Caco-2 (cell line): ENCODE results near the gene PLRG1. TPM values are rescaled to one million over a fixed set of nuclear protein-coding genes. Genes with fewer than 3 reads are reported as not detected.

Source experiments
- BruUV-seq: library from RNA; stranded (reverse); fragments of 400-500 nt; replicated peaks from 2 replicates; lab custom pipeline; 2021; lab: Mats Ljungman, UMichigan
- CTCF ChIA-PET: fragments of 300-600 bp; sonication (Branson Sonifier 250); formaldehyde crosslinking; loops from one replicate; lab custom pipeline; 2022; ENCODE audit warnings: antibody characterized with exemption; lab: Charles Lee
- POLR2A ChIA-PET: fragments of 300-600 bp; sonication (Branson Sonifier 250); formaldehyde crosslinking; loops from one replicate; lab custom pipeline; 2022; ENCODE audit warnings: antibody characterized with exemption; lab: Charles Lee
- DNase-seq, 2 experiments: peaks; one replicate each; pipeline versions ENCODE4 v3.0.0 to v3.0.0-alpha.2; 2020 to 2022
- H3K27me3 ChIP-seq: replicated peaks from 2 replicates; pipeline ENCODE4 v1.6.0; 2011; ENCODE audit warnings: low read length; ENCODE audit not compliant: control insufficient read depth, insufficient read depth
- H3K36me3 ChIP-seq: 2 replicates; pipeline ENCODE4 v1.5.1; 2011; ENCODE audit warnings: low read length; ENCODE audit not compliant: control insufficient read depth, insufficient read depth
- H3K4me1 ChIP-seq: fragments of 250-450 bp; sonication (Bioruptor Pico); 2 replicates; pipeline ENCODE4 v1.5.1; 2020; ENCODE audit warnings: mild to moderate bottlenecking
- H3K4me3 ChIP-seq: 2 replicates; pipeline ENCODE4 v1.5.1; 2011; ENCODE audit warnings: low read depth, mild to moderate bottlenecking, control low read depth, low read length
- H3K9me3 ChIP-seq: fragments of 250-450 bp; sonication (Bioruptor Pico); 2 replicates; pipeline ENCODE4 v1.5.1; 2020; ENCODE audit warnings: mild to moderate bottlenecking, moderate library complexity
- H3K27ac Mint-ChIP-seq: one replicate; pipeline ENCODE4 v1.8.0; 2022; ENCODE audit warnings: mixed read lengths; ENCODE audit not compliant: unreplicated experiment
- H3K27me3 Mint-ChIP-seq: one replicate; pipeline ENCODE4 v1.8.0; 2022; ENCODE audit warnings: mixed read lengths; ENCODE audit not compliant: insufficient read depth, unreplicated experiment
- H3K36me3 Mint-ChIP-seq: one replicate; pipeline ENCODE4 v1.8.0; 2022; ENCODE audit warnings: mild to moderate bottlenecking, mixed read lengths; ENCODE audit not compliant: insufficient read depth, unreplicated experiment
- H3K4me1 Mint-ChIP-seq: one replicate; pipeline ENCODE4 v1.8.0; 2022; ENCODE audit warnings: low read depth, mixed read lengths; ENCODE audit not compliant: unreplicated experiment
- H3K4me3 Mint-ChIP-seq: one replicate; pipeline ENCODE4 v1.8.0; 2022; ENCODE audit warnings: mild to moderate bottlenecking, moderate library complexity, mixed read lengths; ENCODE audit not compliant: unreplicated experiment
- H3K9me3 Mint-ChIP-seq: one replicate; pipeline ENCODE4 v1.8.0; 2022; ENCODE audit warnings: mixed read lengths; ENCODE audit not compliant: unreplicated experiment
- CTCF ChIP-seq, 2 experiments: fragments of 200-600 bp in 1 of 2; IDR thresholded peaks; 1 replicate in 1 of 2; 2 replicates in 1 of 2; pipeline versions ENCODE4 v1.5.1 to v1.8.0; 2011 to 2022; ENCODE audit warnings: antibody characterized with exemption in 1 of 2, control low read depth in 1 of 2, inconsistent platforms in 1 of 2, low read depth in 1 of 2, low read length in 1 of 2, mild to moderate bottlenecking in 1 of 2, moderate library complexity in 1 of 2; ENCODE audit not compliant: insufficient read depth in 1 of 2, severe bottlenecking in 1 of 2, unreplicated experiment in 1 of 2
- intact Hi-C: fragments of 100-400 bp; cut with micrococcal nuclease; formaldehyde crosslinking; loops from one replicate; pipeline ENCODE4 v1.10.0; 2022; ENCODE audit not compliant: unreplicated experiment
- total RNA-seq: library from RNA; stranded (reverse); gene quantifications from 2 replicates; pipeline ENCODE4 v1.2.3, GENCODE V29; 2022

Gene PLRG1
- total RNA-seq, 1 experiment from 2014 or later: 99.4 TPM

- Mint-ChIP-seq H3K27ac (peak overlapping the region; percentile 77), H3K9me3 (no peaks in the 10 kb centered on the region), H3K4me3 (no peak overlapping the region), H3K36me3 (no peaks in the 10 kb centered on the region), H3K27me3 (no peaks in the 10 kb centered on the region), H3K4me1 (peaks cover 22% of the 10 kb centered on the region)
- no peak for TF ChIP-seq CTCF (IDR thresholded peaks at IDR 0.05; ENCODE audit: insufficient read depth in 1 of 2, low read depth in 1 of 2, low read length in 1 of 2, severe bottlenecking in 1 of 2, unreplicated experiment in 1 of 2)
- no TSS peak for BruUV-seq
- no peak overlapping the region for H3K4me3 ChIP-seq
- no peaks in the 10 kb centered on the region; the same call in 1 of the 2 replicates for H3K27me3 ChIP-seq
- peaks cover 35% of the 10 kb centered on the region for H3K4me1 ChIP-seq
- CTCF ChIA-PET: interaction anchor here (0.8 to 3.1 kb wide), 12 partner anchors 9 to 80 kb away, joined by 3 to 251 read pairs (median 5); partner anchors contain the start of genes FGA, FGG and PLRG1
- H3K9me3 ChIP-seq: no peaks in the 10 kb centered on the region
- no peaks in the 10 kb centered on the region for H3K36me3 ChIP-seq
- DNase-seq: no peak
- POLR2A ChIA-PET: interaction anchor here (1.0 to 1.4 kb wide), 2 partner anchors 53 to 59 kb away, joined by 3 to 4 read pairs; partner anchors contain the start of gene FGG
- intact Hi-C loops: loop anchor here (1.0 kb wide), 3 partner anchors 9 to 63 kb away; partner anchors contain the start of gene PLRG1
Observed at GRCh38 chr4:154559141-154559493, 8.9 kb upstream of the PLRG1 start.

GRCh38 chr4:154551872-154552686, 1.9 kb upstream of the PLRG1 start:
- ChIA-PET CTCF (interaction anchor here (0.6 to 1.7 kb wide), 5 partner anchors 46 to 231 kb away, joined by 3 to 15 read pairs (median 5); no protein-coding TSS in a partner anchor), POLR2A (no interaction called here)
- Histone ChIP-seq H3K4me3 (no peak overlapping the region), H3K27me3 (no peaks in the 10 kb centered on the region; the same call in 1 of the 2 replicates), H3K9me3 (no peaks in the 10 kb centered on the region), H3K4me1 (0 out of 2 replicates have a peak, but pooled peaks cover 4% of the 10 kb centered on the region), H3K36me3 (no peaks in the 10 kb centered on the region)
- peaks cover 13% of the 10 kb centered on the region for H3K36me3 Mint-ChIP-seq
- H3K27ac Mint-ChIP-seq: no peak overlapping the region
- BruUV-seq: no TSS peak
- peak; percentile 71 to 79 for DNase-seq
- peaks cover 18% of the 10 kb centered on the region for H3K4me1 Mint-ChIP-seq
- TF ChIP-seq CTCF (IDR thresholded peaks at IDR 0.05; ENCODE audit: insufficient read depth in 1 of 2, low read depth in 1 of 2, low read length in 1 of 2, severe bottlenecking in 1 of 2, unreplicated experiment in 1 of 2): peak; percentile 70 to 78
- H3K4me3 Mint-ChIP-seq: no peak overlapping the region
- no peaks in the 10 kb centered on the region for H3K27me3 Mint-ChIP-seq
- H3K9me3 Mint-ChIP-seq: no peaks in the 10 kb centered on the region
- intact Hi-C loops: loop anchor here (1.0 to 5.0 kb wide), 4 partner anchors 66 to 375 kb away; no protein-coding TSS in a partner anchor

GRCh38 chr4:154545689-154546088, 4.5 kb downstream of the PLRG1 start:
- H3K4me1 Mint-ChIP-seq: peaks cover 11% of the 10 kb centered on the region
- ChIA-PET POLR2A (no interaction called here), CTCF (no interaction called here)
- H3K36me3 ChIP-seq: no peaks in the 10 kb centered on the region
- intact Hi-C loops: no loop called here
- H3K27me3 ChIP-seq: no peaks in the 10 kb centered on the region
- H3K4me3 Mint-ChIP-seq: no peak overlapping the region
- H3K4me1 ChIP-seq: 0 out of 2 replicates have a peak, but pooled peaks cover 4% of the 10 kb centered on the region
- H3K36me3 Mint-ChIP-seq: peaks cover 20% of the 10 kb centered on the region
- BruUV-seq: no TSS peak
- H3K9me3 ChIP-seq: no peaks in the 10 kb centered on the region
- H3K27me3 Mint-ChIP-seq: no peaks in the 10 kb centered on the region
- H3K4me3 ChIP-seq: no peak overlapping the region
- H3K9me3 Mint-ChIP-seq: no peaks in the 10 kb centered on the region
- peak in 1 of 2 experiments; percentile 27 for TF ChIP-seq CTCF (IDR thresholded peaks at IDR 0.05; ENCODE audit: insufficient read depth in 1 of 2, low read depth in 1 of 2, low read length in 1 of 2, severe bottlenecking in 1 of 2, unreplicated experiment in 1 of 2)
- H3K27ac Mint-ChIP-seq: no peak overlapping the region
- DNase-seq: no peak
